MCF 10A (cell line): ENCODE results near the gene CDH11. TPM values are rescaled to one million over a fixed set of nuclear protein-coding genes. Genes with fewer than 3 reads are reported as not detected.

Source experiments
- BruUV-seq: library from RNA; stranded (reverse); fragments of 400-500 nt; replicated peaks from 2 replicates; lab custom pipeline; 2021; lab: Mats Ljungman, UMichigan
- CTCF ChIA-PET: fragments of 300-600 bp; sonication (Branson Sonifier 250); formaldehyde crosslinking; extraction: SDS; loops from one replicate; lab custom pipeline; 2021; ENCODE audit warnings: antibody characterized with exemption, inconsistent platforms; lab: Yijun Ruan, JAX
- POLR2A ChIA-PET: fragments of 300-600, 350-650 bp; sonication (Branson Sonifier 250); formaldehyde crosslinking; extraction: SDS; loops from one replicate; lab custom pipeline; 2020; ENCODE audit warnings: antibody characterized with exemption, inconsistent platforms; lab: Yijun Ruan, JAX
- DNase-seq: peaks from one replicate; pipeline ENCODE4 v3.0.0-alpha.2; 2018; ENCODE audit not compliant: unreplicated experiment
- H3K27ac Mint-ChIP-seq: one replicate; pipeline ENCODE4 v1.8.0; 2022; ENCODE audit warnings: mild to moderate bottlenecking, low read depth, mixed read lengths; ENCODE audit not compliant: unreplicated experiment
- H3K27me3 Mint-ChIP-seq: one replicate; pipeline ENCODE4 v1.8.0; 2022; ENCODE audit warnings: mixed read lengths; ENCODE audit not compliant: insufficient read depth, unreplicated experiment
- H3K36me3 Mint-ChIP-seq: one replicate; pipeline ENCODE4 v1.8.0; 2022; ENCODE audit warnings: mild to moderate bottlenecking, moderate library complexity, mixed read lengths; ENCODE audit not compliant: insufficient read depth, unreplicated experiment
- H3K4me1 Mint-ChIP-seq: one replicate; pipeline ENCODE4 v1.8.0; 2022; ENCODE audit warnings: mixed read lengths; ENCODE audit not compliant: insufficient read depth, unreplicated experiment
- H3K4me3 Mint-ChIP-seq: one replicate; pipeline ENCODE4 v1.8.0; 2022; ENCODE audit warnings: mild to moderate bottlenecking, moderate library complexity, mixed read lengths; ENCODE audit not compliant: unreplicated experiment
- H3K9me3 Mint-ChIP-seq: one replicate; pipeline ENCODE4 v1.8.0; 2022; ENCODE audit warnings: mixed read lengths; ENCODE audit not compliant: unreplicated experiment
- CTCF ChIP-seq: fragments of 200-600 bp; IDR thresholded peaks from one replicate; pipeline ENCODE4 v1.8.0; 2022; ENCODE audit warnings: antibody characterized with exemption, mild to moderate bottlenecking; ENCODE audit not compliant: unreplicated experiment
- intact Hi-C: fragments of 100-400 bp; cut with micrococcal nuclease; formaldehyde crosslinking; loops from 2 replicates; pipeline ENCODE4 v1.14.1; 2022
- total RNA-seq: library from RNA; stranded (reverse); gene quantifications from 2 replicates; pipeline ENCODE4 v1.2.3, GENCODE V29; 2022

The CDH11 gene
- total RNA-seq, 1 experiment from 2014 or later = 0.33 TPM

GRCh38 chr16:65120461-65120830 lies 1.4 kb downstream of the CDH11 start:
- POLR2A ChIA-PET = interaction anchor here (0.6 kb wide), 1 partner anchor 1088 kb away, joined by 3 read pairs; no protein-coding TSS in a partner anchor
- no peak for DNase-seq
- CTCF ChIA-PET = interaction anchor here (0.6 to 1.5 kb wide), 7 partner anchors 9 to 1738 kb away, joined by 3 to 4 read pairs (median 3); no protein-coding TSS in a partner anchor
- peaks cover 12% of the 10 kb centered on the region for H3K27me3 Mint-ChIP-seq
- no TSS peak for BruUV-seq
- no peak overlapping the region for H3K27ac Mint-ChIP-seq
- no peak for TF ChIP-seq CTCF
- peaks cover 10% of the 10 kb centered on the region for H3K4me1 Mint-ChIP-seq
- H3K4me3 Mint-ChIP-seq = no peak overlapping the region
- H3K36me3 Mint-ChIP-seq = no peaks in the 10 kb centered on the region
- H3K9me3 Mint-ChIP-seq = no peaks in the 10 kb centered on the region
- intact Hi-C loops = no loop called here

- H3K27me3 Mint-ChIP-seq = peaks cover 12% of the 10 kb centered on the region
- H3K4me3 Mint-ChIP-seq = no peak overlapping the region
- BruUV-seq = no TSS peak
- peaks cover 10% of the 10 kb centered on the region for H3K4me1 Mint-ChIP-seq
- CTCF ChIA-PET = interaction anchor here (0.7 to 1.5 kb wide), 3 partner anchors 27 to 1033 kb away, joined by 3 to 4 read pairs (median 3); no protein-coding TSS in a partner anchor
- DNase-seq = no peak
- H3K9me3 Mint-ChIP-seq = no peaks in the 10 kb centered on the region
- TF ChIP-seq CTCF = no peak
- intact Hi-C loops = loop anchor here (2.0 to 10.0 kb wide), 4 partner anchors 645 to 1659 kb away; no protein-coding TSS in a partner anchor
- no peak overlapping the region for H3K27ac Mint-ChIP-seq
- H3K36me3 Mint-ChIP-seq = no peaks in the 10 kb centered on the region
- POLR2A ChIA-PET = no interaction called here
Observed at GRCh38 chr16:65119901-65120401, 1.9 kb downstream of the CDH11 start.

GRCh38 chr16:65119435-65119834 lies 2.4 kb downstream of the CDH11 start:
- BruUV-seq = no TSS peak
- TF ChIP-seq CTCF = no peak
- intact Hi-C loops = loop anchor here (2.0 to 10.0 kb wide), 4 partner anchors 645 to 1659 kb away; no protein-coding TSS in a partner anchor
- Mint-ChIP-seq H3K9me3 (no peaks in the 10 kb centered on the region), H3K27me3 (peaks cover 12% of the 10 kb centered on the region), H3K4me1 (peaks cover 10% of the 10 kb centered on the region), H3K27ac (no peak overlapping the region), H3K4me3 (no peak overlapping the region), H3K36me3 (no peaks in the 10 kb centered on the region)
- CTCF ChIA-PET = interaction anchor here (0.7 to 1.1 kb wide), 2 partner anchors 27 to 1032 kb away, joined by 3 read pairs; no protein-coding TSS in a partner anchor
- DNase-seq = no peak
- POLR2A ChIA-PET = no interaction called here

- ChIA-PET POLR2A (no interaction called here), CTCF (no interaction called here)
- Mint-ChIP-seq H3K27me3 (peaks cover 12% of the 10 kb centered on the region), H3K9me3 (no peaks in the 10 kb centered on the region), H3K4me3 (no peak overlapping the region), H3K27ac (no peak overlapping the region), H3K36me3 (no peaks in the 10 kb centered on the region), H3K4me1 (peaks cover 10% of the 10 kb centered on the region)
- BruUV-seq = no TSS peak
- TF ChIP-seq CTCF = no peak
- intact Hi-C loops = loop anchor here (1.0 to 10.0 kb wide), 6 partner anchors 644 to 1758 kb away; no protein-coding TSS in a partner anchor
- DNase-seq = no peak
Observed at GRCh38 chr16:65118871-65119270, 3.0 kb downstream of the CDH11 start.
